Measurements from ENCODE around the gene ACKR2. TPM values are rescaled to one million over a fixed set of nuclear protein-coding genes. Genes with fewer than 3 reads are reported as not detected.

The ACKR2 gene
- total RNA-seq, 1 experiment from 2014 or later: 0.45 TPM

- no TSS peak for BruUV-seq (replicated peaks)
- Mint-ChIP-seq H3K4me3 (ENCODE audit: low read depth, unreplicated experiment) (no peak overlapping the region), H3K27me3 (ENCODE audit: unreplicated experiment) (no peaks in the 10 kb centered on the region), H3K27ac (ENCODE audit: unreplicated experiment) (no peak overlapping the region), H3K36me3 (ENCODE audit: insufficient read depth, unreplicated experiment) (peaks cover 25% of the 10 kb centered on the region), H3K4me1 (ENCODE audit: low read depth, unreplicated experiment) (no peaks in the 10 kb centered on the region), H3K9me3 (ENCODE audit: low read depth, unreplicated experiment) (no peaks in the 10 kb centered on the region)
- DNase-seq: no peak
- CTCF ChIA-PET: no interaction called here
- intact Hi-C loops (cut with micrococcal nuclease; ENCODE audit: unreplicated experiment): no loop called here
- no peak for TF ChIP-seq CTCF (IDR thresholded peaks at IDR 0.05; ENCODE audit: unreplicated experiment)
These were observed 12.8 kb upstream of the ACKR2 start for GRCh38 chr3:42796332-42796885.

- Mint-ChIP-seq H3K27me3 (ENCODE audit: unreplicated experiment) (no peaks in the 10 kb centered on the region), H3K27ac (ENCODE audit: unreplicated experiment) (no peak overlapping the region), H3K9me3 (ENCODE audit: low read depth, unreplicated experiment) (no peaks in the 10 kb centered on the region), H3K4me1 (ENCODE audit: low read depth, unreplicated experiment) (no peaks in the 10 kb centered on the region), H3K4me3 (ENCODE audit: low read depth, unreplicated experiment) (no peak overlapping the region), H3K36me3 (ENCODE audit: insufficient read depth, unreplicated experiment) (peaks cover 24% of the 10 kb centered on the region)
- intact Hi-C loops (cut with micrococcal nuclease; ENCODE audit: unreplicated experiment): no loop called here
- BruUV-seq (replicated peaks): no TSS peak
- TF ChIP-seq CTCF (IDR thresholded peaks at IDR 0.05; ENCODE audit: unreplicated experiment): no peak
- CTCF ChIA-PET: no interaction called here
- DNase-seq: no peak
These were observed 9.9 kb upstream of the ACKR2 start for GRCh38 chr3:42799376-42799775.

GRCh38 chr3:42800251-42800650 is 9.0 kb upstream of the ACKR2 start:
- intact Hi-C loops (cut with micrococcal nuclease; ENCODE audit: unreplicated experiment): no loop called here
- BruUV-seq (replicated peaks): no TSS peak
- Mint-ChIP-seq H3K4me1 (ENCODE audit: low read depth, unreplicated experiment) (peaks cover under 1% of the 10 kb centered on the region), H3K36me3 (ENCODE audit: insufficient read depth, unreplicated experiment) (peaks cover 31% of the 10 kb centered on the region), H3K4me3 (ENCODE audit: low read depth, unreplicated experiment) (no peak overlapping the region), H3K27me3 (ENCODE audit: unreplicated experiment) (no peaks in the 10 kb centered on the region), H3K27ac (ENCODE audit: unreplicated experiment) (no peak overlapping the region), H3K9me3 (ENCODE audit: low read depth, unreplicated experiment) (no peaks in the 10 kb centered on the region)
- TF ChIP-seq CTCF (IDR thresholded peaks at IDR 0.05; ENCODE audit: unreplicated experiment): no peak
- CTCF ChIA-PET: interaction anchor here (0.6 to 0.7 kb wide), 2 partner anchors 9 to 195 kb away, joined by 3 read pairs; no protein-coding TSS in a partner anchor
- DNase-seq: no peak

GRCh38 chr3:42801048-42801620 is 8.1 kb upstream of the ACKR2 start:
- BruUV-seq (replicated peaks): no TSS peak
- H3K36me3 Mint-ChIP-seq (ENCODE audit: insufficient read depth, unreplicated experiment): peaks cover 30% of the 10 kb centered on the region
- H3K4me3 Mint-ChIP-seq (ENCODE audit: low read depth, unreplicated experiment): no peak overlapping the region
- H3K27me3 Mint-ChIP-seq (ENCODE audit: unreplicated experiment): no peaks in the 10 kb centered on the region
- H3K27ac Mint-ChIP-seq (ENCODE audit: unreplicated experiment): no peak overlapping the region
- CTCF ChIA-PET: no interaction called here
- TF ChIP-seq CTCF (IDR thresholded peaks at IDR 0.05; ENCODE audit: unreplicated experiment): no peak
- DNase-seq: no peak
- H3K4me1 Mint-ChIP-seq (ENCODE audit: low read depth, unreplicated experiment): peaks cover 9% of the 10 kb centered on the region
- no peaks in the 10 kb centered on the region for H3K9me3 Mint-ChIP-seq (ENCODE audit: low read depth, unreplicated experiment)
- intact Hi-C loops (cut with micrococcal nuclease; ENCODE audit: unreplicated experiment): no loop called here
